Activated naive CD8-positive, alpha-beta T cell treated with anti-CD3 and anti-CD28 coated beads for 36 hours (primary cell): ENCODE data around the gene TIGIT. TPM values are rescaled to one million over a fixed set of nuclear protein-coding genes. Genes with fewer than 3 reads are reported as not detected.
A peak's percentile ranks its signal among the peaks of the same experiment; 100 is the strongest.

ENCODE experiments used
- DNase-seq: peaks from one replicate; pipeline ENCODE4 v3.0.0; 2021
- H3K27ac Mint-ChIP-seq: one replicate; pipeline ENCODE4 v1.8.0; 2022; ENCODE audit warnings: mild to moderate bottlenecking, moderate library complexity, mixed read lengths
- H3K27me3 Mint-ChIP-seq: one replicate; pipeline ENCODE4 v1.8.0; 2022; ENCODE audit warnings: mild to moderate bottlenecking, mixed read lengths
- H3K36me3 Mint-ChIP-seq: one replicate; pipeline ENCODE4 v1.8.0; 2021; ENCODE audit warnings: mild to moderate bottlenecking, mixed read lengths
- H3K4me1 Mint-ChIP-seq: one replicate; pipeline ENCODE4 v1.8.0; 2021; ENCODE audit warnings: mixed read lengths
- H3K4me3 Mint-ChIP-seq: one replicate; pipeline ENCODE4 v1.8.0; 2022; ENCODE audit warnings: mild to moderate bottlenecking, moderate library complexity, mixed read lengths
- H3K9me3 Mint-ChIP-seq: one replicate; pipeline ENCODE4 v1.8.0; 2022; ENCODE audit warnings: mixed read lengths
- total RNA-seq, 2 experiments: library from RNA; stranded (reverse); gene quantifications; one replicate each; pipeline ENCODE4 v1.2.3, GENCODE V29; 2021

TIGIT gene
- total RNA-seq, 2 experiments from 2014 or later: 12.9 to 16.4 TPM

DNA sequence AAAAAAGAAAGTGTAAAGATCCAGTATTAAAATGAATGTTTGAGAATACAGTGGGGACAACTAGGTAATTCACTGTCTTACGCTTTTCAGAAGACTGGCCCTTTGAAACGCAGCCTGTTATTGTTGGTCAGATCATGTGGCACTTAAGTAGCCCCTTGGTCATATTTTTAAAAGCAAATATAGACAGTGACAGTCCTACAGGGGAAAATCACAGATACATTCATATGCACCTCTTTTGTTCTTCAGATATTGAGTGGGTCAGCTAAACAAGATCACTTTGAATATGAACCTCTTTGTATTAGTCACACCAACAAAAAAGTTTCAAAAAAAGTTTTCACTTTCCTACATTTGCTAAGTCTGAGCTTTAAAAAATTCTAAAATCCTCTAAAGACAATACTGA lies 36.0 kb downstream of the TIGIT start:
- H3K27ac Mint-ChIP-seq: peak overlapping the region; percentile 79
- peaks cover 18% of the 10 kb centered on the region for H3K9me3 Mint-ChIP-seq
- H3K4me3 Mint-ChIP-seq: no peak overlapping the region
- H3K27me3 Mint-ChIP-seq: no peaks in the 10 kb centered on the region
- DNase-seq: no peak
- peaks cover 78% of the 10 kb centered on the region for H3K4me1 Mint-ChIP-seq
- H3K36me3 Mint-ChIP-seq: peaks cover 51% of the 10 kb centered on the region

DNA sequence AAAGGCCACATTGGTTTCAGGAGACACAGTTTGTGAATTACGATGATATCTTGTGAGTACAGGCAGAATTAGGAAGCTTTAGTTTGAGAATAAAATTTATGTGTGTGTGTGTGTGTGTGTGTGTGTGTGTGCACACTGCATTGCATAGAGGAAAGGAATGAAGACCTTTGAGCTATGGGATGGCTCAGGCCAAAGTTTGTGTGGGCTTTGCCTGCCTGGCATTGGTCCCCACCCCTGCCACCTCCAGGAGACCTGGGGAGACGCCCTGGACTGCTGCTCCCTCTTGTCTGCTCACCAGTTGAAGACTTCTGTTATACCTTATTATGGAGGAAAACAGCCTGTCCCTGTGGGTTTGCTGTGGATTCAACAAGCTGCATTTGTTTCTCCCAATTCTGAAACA lies 37.2 kb downstream of the TIGIT start:
- Mint-ChIP-seq H3K9me3 (peaks cover 20% of the 10 kb centered on the region), H3K4me1 (peaks cover 77% of the 10 kb centered on the region), H3K27ac (peak overlapping the region; percentile 98), H3K4me3 (no peak overlapping the region), H3K27me3 (no peaks in the 10 kb centered on the region), H3K36me3 (peaks cover 60% of the 10 kb centered on the region)
- DNase-seq: no peak

DNA sequence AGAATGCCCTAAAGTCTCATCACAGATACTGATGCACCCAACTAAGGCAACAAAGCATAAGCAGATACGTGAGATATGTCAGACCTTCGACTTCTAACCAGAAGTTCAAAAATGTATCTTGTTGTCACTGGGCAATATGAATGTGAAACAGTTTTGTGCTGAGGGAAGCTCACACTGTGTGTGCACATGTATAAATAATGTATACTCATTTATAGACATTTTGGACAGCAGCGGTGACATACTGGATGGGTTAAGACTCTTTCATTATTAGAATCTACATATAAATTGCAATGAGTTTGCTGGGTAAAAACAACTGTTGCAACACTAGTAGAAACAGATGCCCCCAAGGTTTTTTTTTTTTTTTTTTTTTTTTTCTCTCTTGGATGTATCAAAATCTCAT lies 37.9 kb downstream of the TIGIT start:
- H3K9me3 Mint-ChIP-seq: peaks cover 21% of the 10 kb centered on the region
- H3K27ac Mint-ChIP-seq: peak overlapping the region; percentile 98
- no peak overlapping the region for H3K4me3 Mint-ChIP-seq
- no peaks in the 10 kb centered on the region for H3K27me3 Mint-ChIP-seq
- peaks cover 77% of the 10 kb centered on the region for H3K4me1 Mint-ChIP-seq
- H3K36me3 Mint-ChIP-seq: peaks cover 62% of the 10 kb centered on the region
- no peak for DNase-seq

DNA sequence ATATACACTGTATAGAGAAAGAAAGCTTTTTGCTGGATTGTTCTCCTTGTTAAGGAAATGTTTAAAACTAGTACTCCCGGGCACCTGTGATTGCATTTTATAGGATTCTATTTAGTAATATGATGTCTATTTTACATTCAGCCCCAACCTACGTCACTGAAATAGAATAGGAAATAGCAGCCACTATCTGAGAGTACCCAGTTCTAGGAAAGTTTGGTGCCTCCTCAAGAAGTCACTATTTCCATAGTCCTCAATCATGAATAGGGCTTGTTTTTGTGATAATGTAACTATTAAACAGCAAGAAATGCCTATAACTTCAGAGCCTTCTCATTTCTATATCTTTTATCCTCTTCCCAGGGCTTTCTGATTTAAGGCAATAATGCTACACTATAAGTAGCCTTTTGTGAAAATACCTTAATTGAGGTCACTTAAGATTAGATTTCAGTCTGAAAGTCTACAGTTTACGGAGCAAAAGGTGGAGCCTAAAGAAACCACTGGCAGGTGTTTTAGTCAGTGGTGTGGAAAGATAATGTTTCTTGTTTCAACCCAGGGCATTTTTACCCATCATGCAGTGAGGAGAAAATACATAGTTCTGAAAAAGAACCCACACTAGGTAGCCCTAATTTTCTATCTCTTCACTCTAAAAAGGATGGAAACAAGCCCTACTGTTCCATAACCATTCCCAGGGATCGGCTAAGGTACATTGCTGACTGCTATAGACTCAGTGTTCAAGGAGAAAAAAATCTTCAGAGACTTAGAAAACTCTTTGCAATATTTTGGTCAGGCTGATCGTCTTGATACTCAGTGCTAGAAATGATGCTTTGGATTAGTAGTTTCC lies 38.7 kb downstream of the TIGIT start:
- peaks cover 21% of the 10 kb centered on the region for H3K9me3 Mint-ChIP-seq
- no peaks in the 10 kb centered on the region for H3K27me3 Mint-ChIP-seq
- H3K4me3 Mint-ChIP-seq: peak overlapping the region; percentile 50
- H3K4me1 Mint-ChIP-seq: peaks cover 72% of the 10 kb centered on the region
- peaks cover 61% of the 10 kb centered on the region for H3K36me3 Mint-ChIP-seq
- no peak for DNase-seq
- peak overlapping the region; percentile 98 for H3K27ac Mint-ChIP-seq

DNA sequence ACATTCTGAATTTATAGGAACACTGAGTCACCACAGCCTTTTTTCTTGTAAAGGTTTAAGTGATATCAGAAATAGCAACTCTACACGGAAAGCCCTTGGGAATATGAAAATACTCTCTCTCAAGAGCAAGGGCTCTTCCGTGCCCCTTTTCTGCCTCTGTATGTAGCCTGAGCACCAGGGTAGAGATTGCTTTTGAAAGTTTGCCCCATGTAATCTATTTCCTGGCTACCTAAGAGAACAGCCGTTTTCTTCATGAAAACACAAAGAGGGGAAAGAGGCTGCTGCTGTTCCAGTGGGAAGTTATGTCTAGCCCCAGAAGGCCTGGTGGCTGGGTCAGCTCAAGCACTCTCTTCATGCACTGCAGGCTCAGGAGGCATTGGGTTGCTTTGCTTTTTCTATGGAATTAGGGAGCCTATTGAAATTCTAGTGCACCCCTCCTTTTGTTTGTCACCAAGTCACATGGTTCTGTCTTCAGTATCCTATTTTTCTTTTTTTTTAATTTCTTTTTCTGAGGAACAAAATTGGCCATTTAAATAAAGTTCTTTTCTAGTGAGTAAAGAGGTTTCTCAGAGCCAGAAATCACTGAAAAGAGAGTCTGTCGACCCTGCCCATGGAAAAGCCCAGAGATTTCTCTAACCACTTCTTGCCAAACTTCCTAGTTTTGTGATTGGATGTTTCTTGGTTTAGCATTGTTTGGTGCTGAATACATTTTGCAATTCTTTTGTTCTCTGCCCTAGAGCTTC lies 39.5 kb downstream of the TIGIT start:
- DNase-seq: no peak
- peaks cover 72% of the 10 kb centered on the region for H3K4me1 Mint-ChIP-seq
- H3K4me3 Mint-ChIP-seq: no peak overlapping the region
- peaks cover 58% of the 10 kb centered on the region for H3K36me3 Mint-ChIP-seq
- H3K9me3 Mint-ChIP-seq: peaks cover 21% of the 10 kb centered on the region
- H3K27me3 Mint-ChIP-seq: no peaks in the 10 kb centered on the region
- H3K27ac Mint-ChIP-seq: peak overlapping the region; percentile 98

DNA sequence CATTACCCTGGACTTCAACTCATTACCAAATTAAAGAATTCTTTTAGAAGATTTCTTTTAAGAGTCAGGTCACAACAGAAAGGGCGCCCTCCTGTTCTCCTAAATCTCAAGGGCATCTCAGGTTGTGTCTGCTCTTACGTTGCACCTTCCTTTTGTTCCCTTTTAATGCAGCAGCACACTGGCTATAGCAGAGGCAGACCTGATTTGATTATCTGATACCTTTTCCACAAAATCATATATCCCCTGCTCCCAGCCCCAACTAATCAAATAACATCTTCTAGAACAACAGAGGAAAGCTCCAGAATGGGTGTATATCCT lies 40.1 kb downstream of the TIGIT start:
- Mint-ChIP-seq H3K4me3 (no peak overlapping the region), H3K4me1 (peaks cover 70% of the 10 kb centered on the region), H3K9me3 (peaks cover 19% of the 10 kb centered on the region), H3K27ac (peak overlapping the region; percentile 98), H3K36me3 (peaks cover 56% of the 10 kb centered on the region), H3K27me3 (no peaks in the 10 kb centered on the region)
- no peak for DNase-seq

DNA sequence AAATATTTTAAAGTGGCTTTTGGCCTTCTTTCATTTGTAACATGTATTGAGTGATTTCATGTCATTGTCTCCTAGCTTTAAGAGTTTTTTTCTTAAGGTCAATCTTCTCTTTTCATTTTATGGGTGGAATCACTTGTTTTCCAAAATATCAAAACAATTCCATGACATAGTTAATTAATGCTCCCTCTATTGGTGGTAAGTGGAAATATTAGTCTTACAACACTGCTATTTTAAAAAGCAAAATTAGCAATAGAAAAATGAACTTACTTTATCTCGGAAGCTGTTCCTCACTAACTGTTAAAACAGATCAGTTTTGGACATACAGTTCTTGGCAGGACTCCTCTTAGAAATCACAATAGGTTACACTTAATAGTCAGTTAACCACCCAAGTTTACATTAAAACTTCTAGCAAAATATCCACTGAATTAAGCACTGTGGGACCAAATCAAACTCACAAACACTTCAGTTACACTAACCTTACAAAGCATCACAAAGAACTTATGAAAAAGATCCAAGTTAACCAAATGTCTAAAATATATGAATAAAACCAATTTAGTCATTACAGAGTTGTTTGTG lies 42.4 kb downstream of the TIGIT start:
- H3K27ac Mint-ChIP-seq: peak overlapping the region; percentile 74

DNA sequence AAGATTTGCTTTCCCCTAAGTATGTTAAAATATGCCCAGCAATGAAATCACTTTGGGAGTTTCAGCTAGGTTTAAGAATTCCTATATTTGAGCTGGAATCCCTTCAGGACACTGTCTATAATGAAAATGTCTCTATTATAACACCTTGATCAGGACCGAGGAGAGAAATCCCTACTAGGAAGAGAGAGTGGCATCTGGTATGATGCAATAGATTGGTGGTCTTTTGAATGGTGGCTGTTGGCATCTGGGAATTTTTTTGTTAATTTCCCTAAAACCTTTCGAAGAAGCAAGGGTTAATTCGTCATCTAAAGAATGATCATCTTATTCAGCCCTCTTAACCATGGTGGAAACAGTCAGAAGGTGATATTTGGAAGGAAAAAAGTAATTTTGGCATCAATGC lies 43.0 kb downstream of the TIGIT start:
- H3K9me3 Mint-ChIP-seq: peaks cover 10% of the 10 kb centered on the region
- peaks cover 49% of the 10 kb centered on the region for H3K4me1 Mint-ChIP-seq
- H3K36me3 Mint-ChIP-seq: peaks cover 34% of the 10 kb centered on the region
- H3K27me3 Mint-ChIP-seq: no peaks in the 10 kb centered on the region
- peak overlapping the region; percentile 36 for H3K27ac Mint-ChIP-seq
- no peak overlapping the region for H3K4me3 Mint-ChIP-seq
- no peak for DNase-seq

More for the DNA sequence above, 42.4 kb downstream of the TIGIT start:
- no peak for DNase-seq
- Mint-ChIP-seq H3K27me3 (no peaks in the 10 kb centered on the region), H3K4me1 (peaks cover 53% of the 10 kb centered on the region), H3K9me3 (peaks cover 15% of the 10 kb centered on the region), H3K36me3 (peaks cover 40% of the 10 kb centered on the region), H3K4me3 (no peak overlapping the region)

DNA sequence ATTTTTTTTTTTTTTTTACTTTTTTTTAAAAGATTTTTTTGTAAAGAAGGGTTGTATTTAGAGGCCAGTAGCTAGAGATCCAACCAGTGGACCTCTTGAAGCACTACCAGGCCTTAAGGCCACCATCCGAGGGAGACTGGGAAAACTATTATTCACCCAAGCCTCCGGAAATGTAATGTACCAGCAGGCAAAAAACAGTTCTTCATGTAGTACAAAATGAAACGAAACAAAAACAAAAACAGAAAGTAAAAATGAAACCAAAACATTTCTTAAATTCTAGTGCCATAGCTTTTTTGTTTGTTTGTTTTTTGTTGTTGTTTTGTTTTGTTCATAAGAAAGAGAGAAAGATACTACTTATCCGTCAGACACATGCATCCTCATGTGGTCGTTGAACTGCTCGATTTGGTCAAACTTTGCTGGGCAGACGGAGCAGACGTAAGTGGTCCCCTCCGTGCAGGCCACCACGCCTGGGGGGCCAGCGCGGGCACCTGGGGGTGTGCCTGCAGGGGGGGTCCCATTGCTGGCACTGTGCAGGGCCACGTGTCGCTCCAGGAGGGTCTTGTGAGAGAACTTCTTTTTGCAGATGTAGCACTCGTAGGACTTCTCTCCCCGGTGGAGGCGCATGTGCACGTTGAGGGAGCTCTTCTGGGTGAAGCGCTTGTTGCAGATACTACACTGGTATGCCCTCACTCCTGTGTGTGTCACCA lies 45.0 kb downstream of the TIGIT start:
- Mint-ChIP-seq H3K27ac (no peak overlapping the region), H3K4me3 (no peak overlapping the region), H3K36me3 (peaks cover 19% of the 10 kb centered on the region), H3K4me1 (peaks cover 32% of the 10 kb centered on the region), H3K9me3 (peaks cover 3% of the 10 kb centered on the region), H3K27me3 (no peaks in the 10 kb centered on the region)
- DNase-seq: no peak

DNA sequence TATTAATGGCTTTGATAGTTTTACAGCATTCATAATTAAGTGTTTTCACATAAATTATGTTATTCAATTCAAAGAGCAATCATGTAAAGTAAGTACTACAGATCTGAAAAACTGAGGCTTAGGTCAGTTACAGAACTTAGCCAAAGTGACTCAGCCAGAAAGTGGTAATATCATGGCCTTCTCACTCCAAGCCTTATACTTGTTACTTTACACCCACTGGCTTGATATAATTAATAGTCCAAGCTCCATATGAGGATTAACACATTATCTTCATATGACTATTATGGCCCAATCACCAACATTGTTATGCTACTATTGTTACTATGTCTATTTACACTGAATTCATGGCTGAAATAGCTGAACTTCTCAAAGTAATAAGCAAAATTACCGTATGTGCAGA lies 50.7 kb downstream of the TIGIT start:
- no peak for DNase-seq

DNA sequence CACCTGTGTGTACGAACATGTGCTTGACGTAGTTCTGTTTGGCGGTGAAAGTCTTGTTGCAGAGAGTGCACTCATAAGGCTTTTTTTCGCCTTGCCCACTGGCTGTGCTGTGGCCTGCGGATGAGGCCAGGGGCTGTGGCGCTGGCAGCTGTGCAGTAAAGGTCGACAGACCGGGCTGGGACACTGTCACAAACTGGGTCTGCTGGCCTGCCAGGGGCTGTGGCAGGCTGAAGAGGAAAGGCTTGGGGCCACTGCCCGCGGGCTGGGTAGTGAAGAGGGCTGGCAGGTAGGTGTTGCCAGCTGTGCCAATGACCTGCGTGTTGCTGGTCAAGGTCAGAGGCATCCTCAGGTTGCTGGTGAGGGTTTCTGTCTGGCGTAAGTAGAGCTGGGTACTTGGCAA lies 56.4 kb downstream of the TIGIT start:
- Mint-ChIP-seq H3K4me3 (no peak overlapping the region), H3K36me3 (peaks cover 15% of the 10 kb centered on the region), H3K9me3 (no peaks in the 10 kb centered on the region)

More for the DNA sequence above, 50.7 kb downstream of the TIGIT start:
- H3K36me3 Mint-ChIP-seq: peaks cover 10% of the 10 kb centered on the region
- no peak overlapping the region for H3K27ac Mint-ChIP-seq
- H3K4me1 Mint-ChIP-seq: peaks cover 8% of the 10 kb centered on the region
- no peaks in the 10 kb centered on the region for H3K9me3 Mint-ChIP-seq
- no peaks in the 10 kb centered on the region for H3K27me3 Mint-ChIP-seq
- no peak overlapping the region for H3K4me3 Mint-ChIP-seq

DNA sequence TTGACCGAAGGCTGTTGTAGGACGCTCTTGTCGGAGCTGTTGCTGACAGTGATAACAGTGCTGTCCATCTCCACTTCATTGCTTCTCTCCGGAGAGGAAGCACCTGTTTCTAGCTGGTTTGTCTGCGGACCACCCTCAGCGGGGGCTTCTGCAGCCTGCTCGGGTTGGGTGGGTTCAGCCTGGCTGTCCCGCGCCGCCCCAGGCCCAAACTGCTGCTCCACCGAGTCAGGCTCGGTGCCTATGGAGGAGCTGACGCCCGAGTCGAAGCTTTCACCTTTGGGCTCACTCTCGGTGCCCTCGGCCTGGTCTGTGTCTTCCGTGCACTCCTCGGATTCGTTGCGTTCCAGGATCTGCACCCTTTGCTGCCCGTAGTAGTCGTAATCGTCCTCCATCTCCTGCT lies 56.9 kb downstream of the TIGIT start:
- DNase-seq: no peak
- H3K4me3 Mint-ChIP-seq: no peak overlapping the region
- H3K36me3 Mint-ChIP-seq: peaks cover 15% of the 10 kb centered on the region
- no peak overlapping the region for H3K27ac Mint-ChIP-seq
- H3K27me3 Mint-ChIP-seq: no peaks in the 10 kb centered on the region
- H3K4me1 Mint-ChIP-seq: peaks cover 3% of the 10 kb centered on the region
- no peaks in the 10 kb centered on the region for H3K9me3 Mint-ChIP-seq

More for the DNA sequence above, 56.4 kb downstream of the TIGIT start:
- Mint-ChIP-seq H3K27me3 (no peaks in the 10 kb centered on the region), H3K27ac (no peak overlapping the region), H3K4me1 (peaks cover 5% of the 10 kb centered on the region)
- no peak for DNase-seq

DNA sequence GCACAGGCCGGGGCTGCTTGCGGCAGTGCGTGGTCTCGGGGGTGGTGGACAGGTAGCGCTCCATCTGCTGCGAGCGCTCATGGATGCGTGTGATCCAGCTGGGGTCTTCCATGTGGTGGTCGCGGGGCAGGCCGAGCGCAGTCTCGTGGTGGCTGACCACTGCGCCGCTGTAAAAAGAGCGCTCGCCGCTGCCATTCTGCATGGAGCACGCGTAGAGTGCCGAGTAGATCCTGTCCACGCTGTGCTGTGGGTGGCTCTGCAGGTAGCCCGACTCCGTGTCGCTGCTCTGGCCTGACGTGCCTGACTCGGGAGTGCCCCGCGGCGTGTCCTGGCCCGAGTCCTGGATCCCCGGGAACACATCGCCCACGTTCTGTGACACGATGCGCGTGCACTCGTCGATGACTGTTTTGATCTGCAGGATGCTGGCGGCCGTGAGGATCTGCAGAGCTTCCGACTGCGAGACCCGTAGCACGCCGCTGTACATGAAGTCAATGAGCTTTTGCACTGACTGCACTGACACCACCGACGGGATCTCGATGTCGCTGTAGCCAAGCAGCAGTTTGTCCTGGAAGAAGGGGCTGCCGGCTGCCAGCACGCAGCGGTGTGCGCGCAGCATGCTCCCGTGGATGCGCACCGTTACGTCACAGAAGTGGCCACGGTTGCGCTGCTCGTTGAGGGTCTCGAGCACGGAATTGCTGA lies 57.4 kb downstream of the TIGIT start:
- H3K4me1 Mint-ChIP-seq: peaks cover 2% of the 10 kb centered on the region
- no peak overlapping the region for H3K27ac Mint-ChIP-seq
- peaks cover 15% of the 10 kb centered on the region for H3K36me3 Mint-ChIP-seq
- H3K4me3 Mint-ChIP-seq: no peak overlapping the region
- no peaks in the 10 kb centered on the region for H3K9me3 Mint-ChIP-seq
- no peaks in the 10 kb centered on the region for H3K27me3 Mint-ChIP-seq
- no peak for DNase-seq

DNA sequence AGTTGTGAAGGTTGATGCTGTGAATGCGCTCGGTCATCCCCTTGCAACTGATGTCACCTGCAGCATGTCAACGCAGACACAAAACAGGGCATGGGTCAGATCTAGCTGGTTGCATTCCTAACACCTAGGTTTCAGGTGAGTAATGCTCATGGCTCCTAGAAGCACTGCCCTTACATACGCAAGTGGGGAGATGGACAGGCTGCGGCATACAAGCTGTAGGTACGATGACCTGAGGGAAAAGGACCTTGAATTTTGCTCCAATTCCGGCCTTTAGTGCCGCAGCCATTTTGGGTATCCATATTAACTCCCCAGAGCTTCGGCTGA lies 58.0 kb downstream of the TIGIT start:
- Mint-ChIP-seq H3K36me3 (peaks cover 15% of the 10 kb centered on the region), H3K4me1 (peaks cover 2% of the 10 kb centered on the region), H3K27ac (no peak overlapping the region), H3K4me3 (no peak overlapping the region), H3K9me3 (no peaks in the 10 kb centered on the region), H3K27me3 (no peaks in the 10 kb centered on the region)
- DNase-seq: no peak
